NT2/D1 (cell line): ENCODE measurements around the gene SIN3B.
"Not testable (repeated sequence)": the region's sequence is repeated elsewhere in the genome, so short reads cannot be mapped to it uniquely, and the experiment has no call there.

Experiments
- DNase-seq: peaks from one replicate; pipeline ENCODE4 v3.0.0-alpha.2; 2011; ENCODE audit warnings: low read depth, low spot score
- H3K27me3 ChIP-seq: 2 replicates; pipeline ENCODE4 v1.6.0; 2011; ENCODE audit warnings: mild to moderate bottlenecking; ENCODE audit not compliant: insufficient read length, insufficient read depth
- H3K36me3 ChIP-seq: 2 replicates; pipeline ENCODE4 v1.6.1; 2011; ENCODE audit warnings: mild to moderate bottlenecking, low read length, mixed read lengths; ENCODE audit not compliant: insufficient read depth, insufficient read length
- H3K4me1 ChIP-seq: 2 replicates; pipeline ENCODE4 v1.5.1; 2011; ENCODE audit not compliant: insufficient read depth, insufficient read length
- H3K4me3 ChIP-seq: 2 replicates; pipeline ENCODE4 v1.5.1; 2011; ENCODE audit warnings: low read depth; ENCODE audit not compliant: insufficient read length
- H3K9ac ChIP-seq: 2 replicates; pipeline ENCODE4 v1.6.0; 2011; ENCODE audit warnings: low read depth; ENCODE audit not compliant: insufficient read length
- H3K9me3 ChIP-seq: 2 replicates; pipeline ENCODE4 v1.5.1; 2011; ENCODE audit warnings: mild to moderate bottlenecking, low read length; ENCODE audit not compliant: insufficient read depth
- SUZ12 ChIP-seq: IDR thresholded peaks from 2 replicates; pipeline ENCODE4 v1.6.1; 2011; ENCODE audit not compliant: insufficient read length, insufficient read depth; ENCODE audit errors: extremely low read depth
- YY1 ChIP-seq: IDR thresholded peaks from 2 replicates; pipeline ENCODE4 v1.6.1; 2011; ENCODE audit not compliant: insufficient read length, insufficient read depth
- ZNF274 ChIP-seq: IDR thresholded peaks from 2 replicates; pipeline ENCODE4 v1.6.1; 2011; ENCODE audit warnings: mild to moderate bottlenecking, low read depth, low read length

Gene SIN3B

GRCh38 chr19:16791942-16792341, 37.3 kb upstream of the SIN3B start:
- no peaks in the 10 kb centered on the region for H3K4me1 ChIP-seq
- H3K9ac ChIP-seq: no peak overlapping the region
- H3K9me3 ChIP-seq: peaks cover 36% of the 10 kb centered on the region
- H3K36me3 ChIP-seq: no peaks in the 10 kb centered on the region
- no peak for DNase-seq
- H3K27me3 ChIP-seq: no peaks in the 10 kb centered on the region
- no peak for TF ChIP-seq ZNF274
- no peak overlapping the region for H3K4me3 ChIP-seq

GRCh38 chr19:16794456-16795441, 34.4 kb upstream of the SIN3B start:
- no peak overlapping the region for H3K4me3 ChIP-seq
- H3K36me3 ChIP-seq: no peaks in the 10 kb centered on the region
- no peak for DNase-seq

GRCh38 chr19:16795731-16796130, 33.5 kb upstream of the SIN3B start:
- no peaks in the 10 kb centered on the region for H3K4me1 ChIP-seq
- no peaks in the 10 kb centered on the region for H3K27me3 ChIP-seq
- no peak for DNase-seq
- no peak for TF ChIP-seq ZNF274
- no peak for TF ChIP-seq YY1
- TF ChIP-seq SUZ12: no peak
- H3K36me3 ChIP-seq: no peaks in the 10 kb centered on the region
- no peak overlapping the region for H3K4me3 ChIP-seq
- peaks cover 17% of the 10 kb centered on the region for H3K9me3 ChIP-seq
- no peak overlapping the region for H3K9ac ChIP-seq

More at GRCh38 chr19:16794456-16795441, 34.4 kb upstream of the SIN3B start:
- Histone ChIP-seq H3K27me3 (no peaks in the 10 kb centered on the region), H3K4me1 (no peaks in the 10 kb centered on the region), H3K9me3 (peaks cover 22% of the 10 kb centered on the region), H3K9ac (no peak overlapping the region)
- TF ChIP-seq YY1: no peak
- no peak for TF ChIP-seq ZNF274
- no peak for TF ChIP-seq SUZ12

GRCh38 chr19:16797876-16798275, 31.3 kb upstream of the SIN3B start:
- no peak for TF ChIP-seq SUZ12
- TF ChIP-seq ZNF274: no peak
- no peak for TF ChIP-seq YY1
- H3K4me1 ChIP-seq: no peaks in the 10 kb centered on the region
- H3K36me3 ChIP-seq: no peaks in the 10 kb centered on the region
- peaks cover 17% of the 10 kb centered on the region for H3K9me3 ChIP-seq
- no peak for DNase-seq
- no peak overlapping the region for H3K9ac ChIP-seq
- no peak overlapping the region for H3K4me3 ChIP-seq
- no peaks in the 10 kb centered on the region for H3K27me3 ChIP-seq

- not testable (repeated sequence) for DNase-seq, H3K36me3 ChIP-seq, H3K4me3 ChIP-seq, H3K9ac ChIP-seq, H3K4me1 ChIP-seq, H3K27me3 ChIP-seq
- peaks cover 17% of the 10 kb centered on the region for H3K9me3 ChIP-seq
Observed at GRCh38 chr19:16798326-16798725, 30.9 kb upstream of the SIN3B start.

GRCh38 chr19:16799740-16800139, 29.5 kb upstream of the SIN3B start:
- TF ChIP-seq SUZ12 (no peak), ZNF274 (no peak), YY1 (no peak)
- no peaks in the 10 kb centered on the region for H3K36me3 ChIP-seq
- H3K27me3 ChIP-seq: no peaks in the 10 kb centered on the region
- peaks cover 17% of the 10 kb centered on the region for H3K9me3 ChIP-seq
- no peaks in the 10 kb centered on the region for H3K4me1 ChIP-seq
- no peak overlapping the region for H3K9ac ChIP-seq
- DNase-seq: no peak
- H3K4me3 ChIP-seq: no peak overlapping the region

GRCh38 chr19:16801600-16802013, 27.6 kb upstream of the SIN3B start:
- no peak for TF ChIP-seq SUZ12
- TF ChIP-seq ZNF274: no peak
- no peak for TF ChIP-seq YY1
- H3K4me1 ChIP-seq: peaks cover 4% of the 10 kb centered on the region
- no peak for DNase-seq
- no peaks in the 10 kb centered on the region for H3K27me3 ChIP-seq
- no peaks in the 10 kb centered on the region for H3K36me3 ChIP-seq
- no peak overlapping the region for H3K9ac ChIP-seq
- H3K4me3 ChIP-seq: no peak overlapping the region
- no peaks in the 10 kb centered on the region; the same call in 1 of the 2 replicates for H3K9me3 ChIP-seq
